B cell (primary cell): ENCODE data around the gene S100PBP.

Experiments used
- CTCF ChIP-seq: fragments of 200-600 bp; IDR thresholded peaks from one replicate; pipeline ENCODE4 v1.8.0; 2022; ENCODE audit warnings: antibody characterized with exemption, mild to moderate bottlenecking
- EZH2 ChIP-seq: IDR thresholded peaks from 2 replicates; pipeline ENCODE4 v1.6.1; 2012; ENCODE audit warnings: borderline replicate concordance, low read depth, mild to moderate bottlenecking, moderate library complexity, low read length; ENCODE audit not compliant: insufficient read depth, poor library complexity, severe bottlenecking

- TF ChIP-seq CTCF (no peak), EZH2 (no peak)
Observed at GRCh38 chr1:32858791-32859190, 41.3 kb downstream of the S100PBP start.
